ENCODE results near the gene PRSS33.

Gene PRSS33

GRCh38 chr16:2798723-2799204 is 11.4 kb upstream of the PRSS33 start:
- H3K27ac ChIP-seq, result no peak overlapping the region
- H3K79me2 ChIP-seq, result no peaks in the 10 kb centered on the region
- no peaks in the 10 kb centered on the region for H3K27me3 ChIP-seq (ENCODE audit: control insufficient read depth, insufficient read depth, low read length)
- H3K4me3 ChIP-seq (ENCODE audit: low read depth, low read length), result no peak overlapping the region
- no peaks in the 10 kb centered on the region for H3K4me1 ChIP-seq
- no peak overlapping the region for H2AFZ ChIP-seq
- no peaks in the 10 kb centered on the region for H3K36me3 ChIP-seq (ENCODE audit: control insufficient read depth, insufficient read depth, low read length)
- no peak overlapping the region for H3K4me2 ChIP-seq (ENCODE audit: low read length)
- no peak overlapping the region for H3K9ac ChIP-seq
- no peaks in the 10 kb centered on the region for H3K9me3 ChIP-seq (ENCODE audit: control insufficient read depth, low read length)
- TF ChIP-seq CTCF (IDR thresholded peaks at IDR 0.05), result no peak

GRCh38 chr16:2795395-2796143 is 8.2 kb upstream of the PRSS33 start:
- H3K9me3 ChIP-seq (ENCODE audit: control insufficient read depth, low read length), result no peaks in the 10 kb centered on the region
- no peaks in the 10 kb centered on the region for H3K4me1 ChIP-seq
- TF ChIP-seq CTCF (IDR thresholded peaks at IDR 0.05), result no peak
- H3K79me2 ChIP-seq, result no peaks in the 10 kb centered on the region
- no peak overlapping the region for H3K4me2 ChIP-seq (ENCODE audit: low read length)
- no peak overlapping the region for H2AFZ ChIP-seq
- no peak overlapping the region for H3K27ac ChIP-seq
- no peaks in the 10 kb centered on the region for H3K27me3 ChIP-seq (ENCODE audit: control insufficient read depth, insufficient read depth, low read length)
- no peak overlapping the region for H3K4me3 ChIP-seq (ENCODE audit: low read depth, low read length)
- H3K9ac ChIP-seq, result no peak overlapping the region
- H3K36me3 ChIP-seq (ENCODE audit: control insufficient read depth, insufficient read depth, low read length), result no peaks in the 10 kb centered on the region

GRCh38 chr16:2792940-2793339 is 5.6 kb upstream of the PRSS33 start:
- Histone ChIP-seq H3K4me1 (peaks cover 2% of the 10 kb centered on the region), H3K79me2 (no peaks in the 10 kb centered on the region), H2AFZ (no peak overlapping the region), H3K27me3 (ENCODE audit: control insufficient read depth, insufficient read depth, low read length) (no peaks in the 10 kb centered on the region), H3K4me3 (ENCODE audit: low read depth, low read length) (no peak overlapping the region), H3K36me3 (ENCODE audit: control insufficient read depth, insufficient read depth, low read length) (no peaks in the 10 kb centered on the region), H3K9ac (no peak overlapping the region), H3K9me3 (ENCODE audit: control insufficient read depth, low read length) (no peaks in the 10 kb centered on the region), H3K4me2 (ENCODE audit: low read length) (no peak overlapping the region), H3K27ac (no peak overlapping the region)
- TF ChIP-seq CTCF (IDR thresholded peaks at IDR 0.05), result no peak

- Histone ChIP-seq H3K36me3 (ENCODE audit: control insufficient read depth, insufficient read depth, low read length) (no peaks in the 10 kb centered on the region), H3K27me3 (ENCODE audit: control insufficient read depth, insufficient read depth, low read length) (no peaks in the 10 kb centered on the region)
Observed at GRCh38 chr16:2791174-2791573, 3.8 kb upstream of the PRSS33 start.

More at GRCh38 chr16:2791174-2791573, 3.8 kb upstream of the PRSS33 start:
- no peak overlapping the region for H2AFZ ChIP-seq
- H3K4me3 ChIP-seq (ENCODE audit: low read depth, low read length), result no peak overlapping the region
- H3K4me1 ChIP-seq, result peaks cover 6% of the 10 kb centered on the region
- no peak overlapping the region for H3K4me2 ChIP-seq (ENCODE audit: low read length)
- no peaks in the 10 kb centered on the region for H3K9me3 ChIP-seq (ENCODE audit: control insufficient read depth, low read length)
- H3K9ac ChIP-seq, result no peak overlapping the region
- H3K79me2 ChIP-seq, result no peaks in the 10 kb centered on the region
- no peak overlapping the region for H3K27ac ChIP-seq
- no peak for TF ChIP-seq CTCF (IDR thresholded peaks at IDR 0.05)

Data from parathyroid adenoma (tissue), 2 donors.